HG03135 (cell line): ENCODE data around the gene KCNK15.

Experiments
- ATAC-seq: cut with Tn5 transposase; IDR thresholded peaks from one replicate; pipeline ENCODE4 v1.9.1; 2021; ENCODE audit warnings: mild to moderate bottlenecking, moderate library complexity; ENCODE audit not compliant: unreplicated experiment

KCNK15 gene

GRCh38 chr20:44714701-44715498 is 30.8 kb upstream of the KCNK15 start, which contains the start of gene CCN5:
Gene CCN5, plus strand, starts transcription at chr20:44715369. Its CDS starts 22 bp downstream, at chr20:44715391.
- ATAC-seq: no peak

- ATAC-seq: no peak
Measured at GRCh38 chr20:44715499-44716308, 30.0 kb upstream of the KCNK15 start.

GRCh38 chr20:44716309-44717106 is 29.2 kb upstream of the KCNK15 start:
- no peak for ATAC-seq

- ATAC-seq: no peak
Measured at GRCh38 chr20:44717986-44718385, 27.7 kb upstream of the KCNK15 start.

GRCh38 chr20:44719841-44720240 is 25.8 kb upstream of the KCNK15 start:
- ATAC-seq: no peak

- ATAC-seq: no peak
Measured at GRCh38 chr20:44720621-44720996, 25.1 kb upstream of the KCNK15 start.

GRCh38 chr20:44720997-44721784 is 24.5 kb upstream of the KCNK15 start:
- ATAC-seq: no peak

GRCh38 chr20:44721785-44722054 is 23.9 kb upstream of the KCNK15 start:
- no peak for ATAC-seq

- no peak for ATAC-seq
Measured at GRCh38 chr20:44722990-44723389, 22.7 kb upstream of the KCNK15 start.

GRCh38 chr20:44723391-44723790 is 22.3 kb upstream of the KCNK15 start:
- ATAC-seq: no peak

GRCh38 chr20:44723798-44724362 is 21.8 kb upstream of the KCNK15 start:
- ATAC-seq: no peak

- ATAC-seq: no peak
Measured at GRCh38 chr20:44724423-44725091, 21.1 kb upstream of the KCNK15 start.

GRCh38 chr20:44725837-44726236 is 19.8 kb upstream of the KCNK15 start:
- ATAC-seq: no peak

- ATAC-seq: no peak
Measured at GRCh38 chr20:44727039-44727438, 18.6 kb upstream of the KCNK15 start.

GRCh38 chr20:44727651-44728050 is 18.0 kb upstream of the KCNK15 start:
- no peak for ATAC-seq

GRCh38 chr20:44728801-44729443 is 16.7 kb upstream of the KCNK15 start:
- ATAC-seq: no peak

GRCh38 chr20:44730441-44730840 is 15.2 kb upstream of the KCNK15 start:
- no peak for ATAC-seq

- ATAC-seq: no peak
Measured at GRCh38 chr20:44731657-44732056, 14.0 kb upstream of the KCNK15 start.

- no peak for ATAC-seq
Measured at GRCh38 chr20:44732327-44732726, 13.3 kb upstream of the KCNK15 start.
